ENCODE data around the gene DBN1.

- TF ChIP-seq POLR2A (IDR thresholded peaks at IDR 0.05) = no peak
- TF ChIP-seq, protein P1, sequence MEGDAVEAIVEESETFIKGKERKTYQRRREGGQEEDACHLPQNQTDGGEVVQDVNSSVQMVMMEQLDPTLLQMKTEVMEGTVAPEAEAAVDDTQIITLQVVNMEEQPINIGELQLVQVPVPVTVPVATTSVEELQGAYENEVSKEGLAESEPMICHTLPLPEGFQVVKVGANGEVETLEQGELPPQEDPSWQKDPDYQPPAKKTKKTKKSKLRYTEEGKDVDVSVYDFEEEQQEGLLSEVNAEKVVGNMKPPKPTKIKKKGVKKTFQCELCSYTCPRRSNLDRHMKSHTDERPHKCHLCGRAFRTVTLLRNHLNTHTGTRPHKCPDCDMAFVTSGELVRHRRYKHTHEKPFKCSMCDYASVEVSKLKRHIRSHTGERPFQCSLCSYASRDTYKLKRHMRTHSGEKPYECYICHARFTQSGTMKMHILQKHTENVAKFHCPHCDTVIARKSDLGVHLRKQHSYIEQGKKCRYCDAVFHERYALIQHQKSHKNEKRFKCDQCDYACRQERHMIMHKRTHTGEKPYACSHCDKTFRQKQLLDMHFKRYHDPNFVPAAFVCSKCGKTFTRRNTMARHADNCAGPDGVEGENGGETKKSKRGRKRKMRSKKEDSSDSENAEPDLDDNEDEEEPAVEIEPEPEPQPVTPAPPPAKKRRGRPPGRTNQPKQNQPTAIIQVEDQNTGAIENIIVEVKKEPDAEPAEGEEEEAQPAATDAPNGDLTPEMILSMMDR (IDR thresholded peaks at IDR 0.05) = no peak
Observed at GRCh38 chr5:177501874-177502678, 28.6 kb upstream of the DBN1 start.
